Endothelial cell of hepatic sinusoid (primary cell): ENCODE data around the gene EME1.
"Not testable (repeated sequence)": the region's sequence is repeated elsewhere in the genome, so short reads cannot be mapped to it uniquely, and the experiment has no call there.

Experiments used
- in situ Hi-C: cut with HindIII; loops from 2 replicates; pipeline ENCODE4 v1.10.0; 2017; ENCODE audit warnings: low sequenced_read_pairs

EME1 gene

DNA sequence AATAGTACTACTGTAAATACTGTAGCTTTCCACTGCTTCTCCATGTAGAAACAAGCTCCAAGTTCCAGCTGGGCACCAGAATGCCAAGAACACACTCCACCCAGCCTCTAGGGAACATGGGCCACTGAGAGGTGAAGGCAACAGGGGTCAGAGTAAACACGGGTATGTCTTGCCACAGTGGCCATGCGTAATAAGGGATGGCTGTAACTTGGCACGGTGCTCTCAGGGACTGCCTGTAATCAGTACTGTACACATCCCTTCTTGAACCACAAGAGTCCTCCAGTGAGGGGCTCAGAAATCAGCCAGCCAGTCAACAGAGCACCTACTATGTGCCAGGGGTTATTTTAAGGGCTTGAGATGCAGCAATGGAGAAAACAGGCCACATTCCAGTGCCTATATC lies 13.5 kb downstream of the EME1 start:
- in situ Hi-C loops = loop anchor here (5.0 kb wide), 1 partner anchor 41 kb away; the partner anchor contains the start of gene ACSF2

DNA sequence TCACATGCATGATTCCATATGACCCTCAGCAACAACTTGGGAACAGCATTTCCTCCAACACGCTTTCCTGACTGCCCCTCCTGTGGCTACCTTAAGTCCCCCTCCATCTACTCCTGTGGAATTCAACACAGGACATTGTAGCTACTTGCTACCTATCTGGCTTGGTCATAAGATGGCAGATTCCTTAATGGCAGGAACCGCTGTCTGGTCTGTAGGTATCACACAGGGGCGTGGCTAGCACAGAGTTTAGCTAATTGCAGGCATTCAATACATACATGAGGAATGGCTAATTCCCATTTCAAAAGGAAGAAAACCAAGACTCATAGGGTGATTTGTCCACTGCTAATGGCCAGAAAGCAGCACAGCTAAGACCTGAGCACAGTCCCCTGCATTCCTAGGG lies 15.7 kb downstream of the EME1 start:
- in situ Hi-C loops = loop anchor here (5.0 kb wide), 1 partner anchor 39 kb away; the partner anchor contains the start of gene ACSF2

- in situ Hi-C loops = loop anchor here (5.0 kb wide), 1 partner anchor 38 kb away; the partner anchor contains the start of gene ACSF2
Measured at GRCh38 chr17:50389534-50389933, 16.5 kb downstream of the EME1 start.

GRCh38 chr17:50392621-50393020 lies 19.6 kb downstream of the EME1 start:
- in situ Hi-C loops = no loop called here

DNA sequence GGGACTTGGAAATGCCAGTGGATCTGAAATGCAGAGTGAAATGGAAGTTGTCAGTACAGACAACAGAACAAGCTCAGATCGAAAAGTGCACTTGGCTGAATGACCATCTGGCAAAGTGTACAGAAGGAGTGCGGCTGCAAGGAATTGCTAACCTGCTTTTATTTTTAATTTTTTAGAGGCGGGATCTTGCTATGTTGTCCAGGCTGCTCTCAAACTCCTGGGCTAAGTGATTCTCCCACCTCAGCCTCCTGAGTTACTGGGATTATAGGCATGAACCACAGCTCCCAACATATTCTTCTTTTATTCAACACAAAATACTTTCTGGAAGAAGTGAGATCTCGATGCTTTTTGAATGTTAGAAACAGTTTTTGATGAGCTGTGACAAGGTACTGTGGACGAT lies 20.7 kb downstream of the EME1 start:
- in situ Hi-C loops = no loop called here

DNA sequence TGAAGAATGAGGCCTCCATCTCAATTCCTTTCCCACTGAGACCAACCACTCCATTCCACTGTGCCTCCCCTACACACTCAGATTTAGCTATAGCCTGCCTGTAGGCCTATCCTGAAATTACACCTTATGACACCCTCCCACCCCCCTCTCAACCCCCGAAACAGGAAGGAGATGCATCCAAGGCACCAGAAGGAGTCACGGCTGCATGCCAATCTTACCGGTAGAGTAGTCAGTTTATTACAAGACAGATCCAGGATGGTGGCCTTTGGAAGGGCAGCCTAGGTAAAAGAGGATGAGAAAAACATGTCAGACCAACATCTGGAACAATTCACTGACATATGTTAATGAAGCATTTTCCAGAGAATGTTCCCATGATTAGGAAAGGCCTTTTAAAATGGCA lies 21.7 kb downstream of the EME1 start:
- in situ Hi-C loops = loop anchor here (5.0 kb wide), 2 partner anchors 47 to 58 kb away; partner anchors contain the start of gene XYLT2

DNA sequence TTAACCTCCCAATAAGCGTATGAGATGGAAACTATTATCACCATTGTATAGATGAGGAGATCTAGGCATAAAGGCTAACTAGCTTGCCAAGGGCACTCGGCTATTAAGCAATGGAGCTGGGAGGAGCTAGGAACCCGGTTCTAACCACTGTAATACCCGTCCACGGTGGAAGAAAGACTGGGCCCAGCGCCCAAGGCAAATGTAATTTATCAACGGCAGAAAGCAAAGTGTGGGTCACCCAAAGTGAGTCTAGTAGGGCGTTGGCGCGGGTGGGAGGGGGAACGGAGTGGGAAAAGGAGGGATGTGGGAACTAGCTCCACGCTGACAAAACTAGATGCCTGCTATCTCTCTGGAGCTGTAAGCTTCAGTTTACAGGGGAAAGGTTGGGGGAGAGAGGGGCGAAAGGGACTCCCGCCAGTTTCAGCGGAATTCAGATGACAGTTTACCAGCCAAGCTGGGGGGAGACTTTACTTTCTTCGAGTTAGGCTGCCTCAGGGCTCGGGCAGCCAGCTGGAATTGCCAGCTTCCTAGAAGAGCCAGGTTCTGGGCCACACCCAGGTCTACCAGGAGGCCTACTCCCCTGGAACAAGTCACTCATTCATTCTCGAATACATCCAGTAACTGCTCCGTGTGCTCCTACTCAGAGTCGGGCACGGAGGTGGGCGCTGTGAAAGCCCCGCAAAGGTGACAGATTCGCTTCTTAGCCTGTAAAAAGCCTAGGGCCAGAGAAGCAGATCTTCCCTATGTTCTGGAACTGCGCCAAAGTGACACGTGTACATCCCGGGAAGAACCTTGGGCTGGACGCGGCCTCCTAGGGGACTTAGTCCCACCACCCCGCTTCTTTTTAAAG lies 23.5 kb downstream of the EME1 start:
- in situ Hi-C loops = loop anchor here (5.0 kb wide), 2 partner anchors 49 to 56 kb away; partner anchors contain the start of gene XYLT2

- in situ Hi-C loops = loop anchor here (5.0 kb wide), 2 partner anchors 50 to 55 kb away; partner anchors contain the start of gene XYLT2
Measured at GRCh38 chr17:50397111-50397918, 24.3 kb downstream of the EME1 start, which contains the start of gene LRRC59. LRRC59 (minus strand) TSS chr17:50397523; CDS start chr17:50397317, 206 bp downstream.

- in situ Hi-C loops = loop anchor here (5.0 kb wide), 2 partner anchors 51 to 54 kb away; partner anchors contain the start of gene XYLT2
Measured at GRCh38 chr17:50397919-50398285, 24.9 kb downstream of the EME1 start.

GRCh38 chr17:50398672-50399071 lies 25.6 kb downstream of the EME1 start:
- in situ Hi-C loops = loop anchor here (5.0 kb wide), 2 partner anchors 51 to 54 kb away; partner anchors contain the start of gene XYLT2

- in situ Hi-C loops = loop anchor here (5.0 kb wide), 2 partner anchors 52 to 53 kb away; partner anchors contain the start of gene XYLT2
Measured at GRCh38 chr17:50399591-50399990, 26.6 kb downstream of the EME1 start.

DNA sequence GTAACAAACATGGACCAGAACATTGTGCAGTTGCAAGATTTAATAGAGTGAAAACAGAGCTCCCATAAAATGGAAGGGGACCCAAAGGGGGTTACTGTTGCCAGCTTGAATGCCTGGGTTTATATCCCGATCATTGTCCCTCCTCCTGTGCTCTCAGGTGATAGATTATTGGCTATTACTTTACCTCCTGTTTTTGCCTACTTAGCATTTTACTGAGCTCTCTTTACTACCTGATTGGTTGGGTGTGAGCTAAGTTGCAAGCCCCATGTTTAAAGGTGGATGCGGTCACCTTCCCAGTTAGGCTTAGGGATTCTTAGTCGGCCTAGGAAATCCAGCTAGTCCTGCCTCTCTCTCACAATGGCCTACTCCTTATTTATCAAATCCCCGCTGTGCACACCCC lies 32.3 kb downstream of the EME1 start:
- in situ Hi-C loops = not testable (repeated sequence)

- in situ Hi-C loops = no loop called here
Measured at GRCh38 chr17:50406578-50406977, 33.5 kb downstream of the EME1 start.

DNA sequence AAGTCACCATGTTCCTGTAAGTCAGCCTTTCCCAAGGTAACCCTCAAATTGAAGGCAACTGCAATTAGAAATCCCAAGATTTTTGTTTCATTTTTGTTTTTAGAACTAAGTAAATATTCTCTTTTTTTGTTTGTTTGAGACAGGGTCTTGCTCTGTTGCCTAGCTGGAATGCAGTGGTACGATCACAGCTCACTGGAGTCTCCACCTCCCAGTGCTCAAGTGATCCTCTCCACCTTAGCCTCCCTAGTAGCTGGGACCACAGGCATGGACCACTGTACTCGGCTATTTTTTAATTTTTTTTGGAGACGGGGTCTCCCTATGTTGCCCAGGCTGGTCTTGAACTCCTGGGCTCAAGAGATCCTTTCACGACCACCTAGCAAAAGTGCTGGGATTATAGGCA lies 34.9 kb downstream of the EME1 start:
- in situ Hi-C loops = no loop called here

DNA sequence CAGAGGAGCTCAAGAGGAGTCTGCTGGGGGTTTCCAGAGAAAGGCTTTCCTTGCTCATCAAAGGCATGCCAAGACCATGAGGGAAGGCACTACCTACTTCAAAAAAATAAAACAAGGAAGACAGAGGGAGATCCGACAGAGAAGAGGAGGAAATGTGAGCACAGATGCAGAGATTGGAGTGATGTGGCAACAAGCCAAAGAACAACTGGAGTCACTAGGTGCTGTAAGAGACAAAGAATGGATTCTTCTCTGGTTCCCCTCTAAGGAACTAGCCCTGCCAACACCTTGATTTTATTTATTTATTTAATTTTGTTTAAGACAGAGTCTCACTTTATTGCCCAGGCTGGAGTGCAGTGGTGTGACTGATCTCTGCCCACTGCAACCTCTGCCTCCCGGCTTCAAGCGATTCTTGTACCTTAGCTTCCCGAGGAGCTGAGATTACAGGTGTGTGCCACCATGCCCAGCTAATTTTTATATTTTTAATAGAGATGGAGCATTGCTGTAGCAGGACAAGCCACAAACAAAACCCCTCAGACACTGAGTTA lies 39.2 kb downstream of the EME1 start:
- in situ Hi-C loops = no loop called here

GRCh38 chr17:50414808-50415207 lies 41.8 kb downstream of the EME1 start:
- in situ Hi-C loops = no loop called here

DNA sequence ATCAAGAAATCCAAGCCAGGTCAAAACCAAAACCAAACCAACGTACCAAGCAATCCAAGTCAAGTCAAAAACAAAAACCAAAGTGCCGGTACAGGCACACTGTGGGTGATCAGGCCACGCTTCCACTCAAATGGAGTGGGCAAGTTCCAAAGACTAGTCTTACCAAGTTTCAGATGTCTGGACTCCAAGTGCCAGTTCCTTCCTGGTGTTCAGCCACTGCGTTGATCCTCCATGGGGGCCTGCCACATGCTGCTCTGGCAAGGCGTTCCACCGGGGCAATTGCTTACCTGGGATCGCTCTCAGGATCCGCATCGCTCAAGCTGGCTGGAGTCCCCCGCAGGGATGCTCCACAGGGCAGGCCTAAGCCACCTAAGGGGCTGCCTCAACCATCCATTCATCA lies 46.5 kb downstream of the EME1 start:
- in situ Hi-C loops = not testable (repeated sequence)

DNA sequence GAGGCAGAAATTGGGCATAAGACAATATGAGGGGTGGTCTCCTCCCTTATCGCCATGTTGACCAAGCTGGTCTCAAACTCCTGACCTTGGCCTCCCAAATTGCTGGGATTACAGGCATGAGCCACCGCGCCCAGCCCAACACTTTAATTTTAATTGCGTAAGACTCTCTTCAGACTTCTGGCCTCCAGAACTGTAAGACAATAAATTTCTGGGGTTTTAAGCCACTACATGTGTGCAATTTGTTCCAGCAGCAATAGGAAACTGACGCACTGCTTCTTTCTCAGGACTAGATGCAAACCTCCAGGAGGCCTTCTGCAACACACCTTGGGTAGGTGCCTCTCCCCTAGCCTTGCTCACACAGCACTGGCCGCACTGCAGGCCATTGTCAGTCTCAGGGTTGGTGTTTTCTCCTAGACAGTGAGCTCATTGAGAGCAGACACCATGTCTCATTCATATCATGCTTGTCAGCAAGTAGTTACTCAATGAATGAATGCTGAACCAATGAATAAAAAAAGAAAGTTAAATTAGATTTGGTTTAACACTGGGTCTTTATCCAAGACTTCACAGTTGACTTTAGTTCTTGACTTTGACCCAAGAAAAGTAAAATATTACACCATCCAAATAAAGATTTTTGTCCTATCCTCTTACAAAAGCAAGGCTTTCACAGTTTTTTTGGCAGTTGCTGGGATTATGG lies 47.5 kb downstream of the EME1 start:
- in situ Hi-C loops = no loop called here

- in situ Hi-C loops = no loop called here
Measured at GRCh38 chr17:50421308-50422051, 48.5 kb downstream of the EME1 start.

- in situ Hi-C loops = no loop called here
Measured at GRCh38 chr17:50422738-50423137, 49.7 kb downstream of the EME1 start.
